ENCODE measurements around the gene ENTHD1. TPM values are rescaled to one million over a fixed set of nuclear protein-coding genes. Genes with fewer than 3 reads are reported as not detected.

Gene ENTHD1
- total RNA-seq, 2 donors from 2014 or later = not detected

- Mint-ChIP-seq H3K4me3 (peak overlapping the region; percentile 93), H3K4me1 (peaks cover 79% of the 10 kb centered on the region), H3K36me3 (ENCODE audit: low read depth) (peaks cover 21% of the 10 kb centered on the region), H3K27ac (no peak overlapping the region), H3K27me3 (no peaks in the 10 kb centered on the region)
- no peaks in the 10 kb centered on the region for H3K9me3 ChIP-seq (ENCODE audit: control insufficient read depth, low read length, poor library complexity, severe bottlenecking)
- DNase-seq = no peak
- ATAC-seq = no peak
Observed at GRCh38 chr22:39917197-39917643, 23.7 kb upstream of the ENTHD1 start.

- no peaks in the 10 kb centered on the region for H3K9me3 ChIP-seq (ENCODE audit: control insufficient read depth, low read length, poor library complexity, severe bottlenecking)
- H3K4me3 Mint-ChIP-seq = no peak overlapping the region
- ATAC-seq (no peak), DNase-seq (no peak)
- H3K27ac Mint-ChIP-seq = no peak overlapping the region
- peaks cover 17% of the 10 kb centered on the region for H3K36me3 Mint-ChIP-seq (ENCODE audit: low read depth)
- peaks cover 81% of the 10 kb centered on the region for H3K4me1 Mint-ChIP-seq
- no peaks in the 10 kb centered on the region for H3K27me3 Mint-ChIP-seq
Observed at GRCh38 chr22:39916496-39916895, 22.9 kb upstream of the ENTHD1 start.

GRCh38 chr22:39915295-39915726, 21.8 kb upstream of the ENTHD1 start:
- peaks cover 78% of the 10 kb centered on the region for H3K4me1 Mint-ChIP-seq
- peak overlapping the region; percentile 88 for H3K4me3 Mint-ChIP-seq
- H3K27me3 Mint-ChIP-seq = no peaks in the 10 kb centered on the region
- ATAC-seq (peak; percentile 22), DNase-seq (no peak)
- peaks cover 15% of the 10 kb centered on the region for H3K36me3 Mint-ChIP-seq (ENCODE audit: low read depth)
- H3K27ac Mint-ChIP-seq = no peak overlapping the region
- no peaks in the 10 kb centered on the region for H3K9me3 ChIP-seq (ENCODE audit: control insufficient read depth, low read length, poor library complexity, severe bottlenecking)

- peak overlapping the region; percentile 88 for H3K4me3 Mint-ChIP-seq
- H3K27ac Mint-ChIP-seq = no peak overlapping the region
- peaks cover 75% of the 10 kb centered on the region for H3K4me1 Mint-ChIP-seq
- no peaks in the 10 kb centered on the region for H3K27me3 Mint-ChIP-seq
- DNase-seq (no peak), ATAC-seq (no peak)
- peaks cover 15% of the 10 kb centered on the region for H3K36me3 Mint-ChIP-seq (ENCODE audit: low read depth)
- no peaks in the 10 kb centered on the region for H3K9me3 ChIP-seq (ENCODE audit: control insufficient read depth, low read length, poor library complexity, severe bottlenecking)
Observed at GRCh38 chr22:39914584-39914983, 21.0 kb upstream of the ENTHD1 start.

GRCh38 chr22:39913886-39914285, 20.3 kb upstream of the ENTHD1 start:
- H3K4me3 Mint-ChIP-seq = peak overlapping the region; percentile 88
- H3K27ac Mint-ChIP-seq = no peak overlapping the region
- no peak for DNase-seq
- peaks cover 15% of the 10 kb centered on the region for H3K36me3 Mint-ChIP-seq (ENCODE audit: low read depth)
- H3K4me1 Mint-ChIP-seq = peaks cover 77% of the 10 kb centered on the region
- ATAC-seq = no peak
- H3K27me3 Mint-ChIP-seq = no peaks in the 10 kb centered on the region
- no peaks in the 10 kb centered on the region for H3K9me3 ChIP-seq (ENCODE audit: control insufficient read depth, low read length, poor library complexity, severe bottlenecking)

DNA sequence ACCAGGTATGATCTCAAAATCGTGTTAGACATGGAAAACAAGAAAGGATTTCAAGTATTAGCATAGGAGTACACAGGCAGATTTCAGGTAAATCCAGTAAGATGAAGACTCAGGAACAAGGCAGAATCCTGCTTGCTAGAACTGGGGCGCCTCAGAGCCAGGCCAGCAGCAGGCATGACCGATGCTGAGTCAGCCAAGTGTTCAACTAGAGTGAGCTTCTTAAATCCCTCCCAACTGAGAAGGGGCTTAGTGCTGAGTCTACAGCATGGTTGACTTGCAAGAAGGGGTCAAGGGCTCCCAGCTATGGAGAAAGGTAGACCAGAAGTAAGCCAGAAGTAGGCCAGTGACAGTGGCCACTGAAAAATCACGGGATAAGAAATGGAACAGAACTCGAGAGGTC, 19.8 kb upstream of the ENTHD1 start:
- Mint-ChIP-seq H3K36me3 (ENCODE audit: low read depth) (peaks cover 15% of the 10 kb centered on the region), H3K27me3 (no peaks in the 10 kb centered on the region), H3K4me3 (peak overlapping the region; percentile 88), H3K4me1 (peaks cover 83% of the 10 kb centered on the region), H3K27ac (no peak overlapping the region)
- ATAC-seq (no peak), DNase-seq (no peak)
- no peaks in the 10 kb centered on the region for H3K9me3 ChIP-seq (ENCODE audit: control insufficient read depth, low read length, poor library complexity, severe bottlenecking)

- Mint-ChIP-seq H3K4me3 (peak overlapping the region; percentile 88), H3K36me3 (ENCODE audit: low read depth) (peaks cover 10% of the 10 kb centered on the region), H3K27ac (no peak overlapping the region), H3K27me3 (no peaks in the 10 kb centered on the region), H3K4me1 (peaks cover 71% of the 10 kb centered on the region)
- H3K9me3 ChIP-seq (ENCODE audit: control insufficient read depth, low read length, poor library complexity, severe bottlenecking) = no peaks in the 10 kb centered on the region
- no peak for ATAC-seq
- DNase-seq = no peak
Observed at GRCh38 chr22:39910876-39911613, 17.5 kb upstream of the ENTHD1 start.

DNA sequence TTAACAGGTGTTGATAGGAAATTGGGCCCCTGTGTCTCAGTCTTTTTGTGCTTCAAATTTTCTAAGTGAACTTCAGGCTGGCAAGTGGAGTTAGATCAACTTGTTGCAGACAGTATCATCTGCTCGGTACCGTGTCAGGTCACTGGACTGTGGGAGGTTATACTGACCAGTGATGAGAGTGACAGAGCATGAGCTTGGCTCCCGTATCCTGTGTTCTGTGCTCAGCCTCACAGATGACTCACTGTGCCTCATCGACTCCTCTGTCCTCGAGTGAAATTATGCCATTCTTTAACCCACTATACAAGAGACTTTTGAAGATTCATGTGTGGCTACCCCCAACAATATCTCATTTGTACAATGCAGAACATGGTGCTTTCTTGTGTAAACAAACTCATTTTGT, 15.2 kb upstream of the ENTHD1 start:
- DNase-seq = peak in 1 of 3 donors; percentile 24
- H3K9me3 ChIP-seq (ENCODE audit: control insufficient read depth, low read length, poor library complexity, severe bottlenecking) = no peaks in the 10 kb centered on the region
- ATAC-seq = peak; percentile 39
- Mint-ChIP-seq H3K4me3 (peak overlapping the region; percentile 95), H3K27me3 (no peaks in the 10 kb centered on the region), H3K27ac (no peak overlapping the region), H3K36me3 (ENCODE audit: low read depth) (peaks cover 3% of the 10 kb centered on the region), H3K4me1 (peaks cover 68% of the 10 kb centered on the region)

DNA sequence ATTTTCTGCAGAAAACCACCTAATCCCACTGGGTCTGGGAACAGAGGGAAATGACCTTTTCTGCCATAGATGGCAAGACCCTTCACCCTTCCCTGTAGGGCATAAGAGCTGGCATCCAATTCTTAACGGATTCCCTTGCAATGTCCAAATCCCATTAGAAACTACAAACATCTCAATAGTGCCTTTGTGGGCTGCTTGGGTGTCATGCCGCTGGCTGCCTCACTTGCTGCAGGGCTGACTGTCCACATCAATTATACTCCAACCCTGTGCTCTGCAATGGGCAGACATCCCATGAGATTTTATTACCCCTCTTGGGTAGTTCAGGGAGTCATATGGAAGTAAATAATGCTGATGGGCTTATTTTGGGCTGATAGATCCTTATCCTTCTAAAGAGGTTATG, 14.6 kb upstream of the ENTHD1 start:
- Mint-ChIP-seq H3K4me1 (peaks cover 62% of the 10 kb centered on the region), H3K4me3 (peak overlapping the region; percentile 95), H3K36me3 (ENCODE audit: low read depth) (peaks cover 3% of the 10 kb centered on the region), H3K27ac (no peak overlapping the region), H3K27me3 (no peaks in the 10 kb centered on the region)
- no peaks in the 10 kb centered on the region for H3K9me3 ChIP-seq (ENCODE audit: control insufficient read depth, low read length, poor library complexity, severe bottlenecking)
- ATAC-seq (peak; percentile 6), DNase-seq (no peak)

- Mint-ChIP-seq H3K4me3 (peak overlapping the region; percentile 95), H3K36me3 (ENCODE audit: low read depth) (peaks cover 4% of the 10 kb centered on the region), H3K4me1 (peaks cover 61% of the 10 kb centered on the region), H3K27ac (no peak overlapping the region), H3K27me3 (no peaks in the 10 kb centered on the region)
- DNase-seq (peak in 1 of 3 donors; percentile 34), ATAC-seq (peak; percentile 48)
- no peaks in the 10 kb centered on the region for H3K9me3 ChIP-seq (ENCODE audit: control insufficient read depth, low read length, poor library complexity, severe bottlenecking)
Observed at GRCh38 chr22:39907605-39908097, 14.1 kb upstream of the ENTHD1 start.

DNA sequence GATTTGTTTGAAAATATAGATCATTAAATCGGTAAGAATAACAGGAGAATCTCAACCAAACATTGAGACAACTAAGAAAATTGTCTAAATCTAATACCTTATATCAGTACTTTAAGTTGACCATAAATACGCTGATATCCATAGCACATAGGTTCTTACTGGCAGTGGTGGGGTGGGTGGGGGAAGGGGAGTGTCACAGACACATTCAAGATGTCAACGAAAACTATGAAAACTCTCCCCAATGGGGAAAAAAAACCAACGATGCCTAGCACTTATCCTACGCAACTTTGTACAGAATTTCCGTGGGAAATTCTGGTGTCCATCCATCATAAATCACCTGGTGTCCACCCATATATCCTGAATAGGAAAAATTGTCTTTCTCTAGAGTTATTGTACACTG, 13.5 kb upstream of the ENTHD1 start:
- no peak for ATAC-seq
- Mint-ChIP-seq H3K27me3 (no peaks in the 10 kb centered on the region), H3K27ac (no peak overlapping the region), H3K4me1 (peaks cover 57% of the 10 kb centered on the region), H3K36me3 (ENCODE audit: low read depth) (peaks cover 5% of the 10 kb centered on the region), H3K4me3 (peak overlapping the region; percentile 95)
- DNase-seq = no peak
- no peaks in the 10 kb centered on the region for H3K9me3 ChIP-seq (ENCODE audit: control insufficient read depth, low read length, poor library complexity, severe bottlenecking)

- DNase-seq (no peak), ATAC-seq (no peak)
- H3K9me3 ChIP-seq (ENCODE audit: control insufficient read depth, low read length, poor library complexity, severe bottlenecking) = no peaks in the 10 kb centered on the region
- Mint-ChIP-seq H3K4me1 (peaks cover 48% of the 10 kb centered on the region), H3K27ac (no peak overlapping the region), H3K36me3 (ENCODE audit: low read depth) (peaks cover 5% of the 10 kb centered on the region), H3K27me3 (no peaks in the 10 kb centered on the region), H3K4me3 (peak overlapping the region; percentile 95)
Observed at GRCh38 chr22:39906207-39906606, 12.6 kb upstream of the ENTHD1 start.

DNA sequence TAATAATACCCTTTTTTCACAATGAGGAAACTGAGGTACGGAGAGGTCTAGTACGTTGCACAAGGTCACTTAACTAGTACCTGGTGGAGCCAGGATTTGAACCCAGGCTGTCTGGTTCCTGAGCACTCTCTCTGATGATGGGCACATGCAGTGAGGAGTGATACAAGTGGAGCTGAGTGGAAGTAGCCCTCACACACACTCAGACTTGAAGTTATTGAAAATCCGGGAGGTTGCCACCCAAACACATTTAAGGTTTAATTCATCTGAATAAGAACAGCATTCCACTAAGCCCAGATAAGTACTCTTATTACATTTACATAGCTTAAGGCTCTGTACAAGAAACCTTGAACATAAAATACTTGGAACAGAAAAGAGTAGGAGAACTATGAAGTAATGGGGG, 12.1 kb upstream of the ENTHD1 start:
- Mint-ChIP-seq H3K36me3 (ENCODE audit: low read depth) (peaks cover 5% of the 10 kb centered on the region), H3K27me3 (no peaks in the 10 kb centered on the region), H3K4me1 (peaks cover 47% of the 10 kb centered on the region), H3K4me3 (peak overlapping the region; percentile 95), H3K27ac (no peak overlapping the region)
- DNase-seq = no peak
- no peak for ATAC-seq
- H3K9me3 ChIP-seq (ENCODE audit: control insufficient read depth, low read length, poor library complexity, severe bottlenecking) = no peaks in the 10 kb centered on the region

GRCh38 chr22:39904862-39905261, 11.3 kb upstream of the ENTHD1 start:
- peaks cover 47% of the 10 kb centered on the region for H3K4me1 Mint-ChIP-seq
- DNase-seq = no peak
- no peaks in the 10 kb centered on the region for H3K9me3 ChIP-seq (ENCODE audit: control insufficient read depth, low read length, poor library complexity, severe bottlenecking)
- no peaks in the 10 kb centered on the region for H3K27me3 Mint-ChIP-seq
- peaks cover 5% of the 10 kb centered on the region for H3K36me3 Mint-ChIP-seq (ENCODE audit: low read depth)
- no peak overlapping the region for H3K27ac Mint-ChIP-seq
- H3K4me3 Mint-ChIP-seq = peak overlapping the region; percentile 95
- ATAC-seq = no peak
